ENCODE data around the gene PTCH2. TPM values are rescaled to one million over a fixed set of nuclear protein-coding genes. Genes with fewer than 3 reads are reported as not detected.
A peak's percentile ranks its signal among the peaks of the same experiment; 100 is the strongest.

The PTCH2 gene
- total and polyA plus RNA-seq, 2 of the 13 experiments (the other 11 are each of a cell fraction or from before 2014, with no cell fraction given): 0.60 to 1.5 TPM

DNA sequence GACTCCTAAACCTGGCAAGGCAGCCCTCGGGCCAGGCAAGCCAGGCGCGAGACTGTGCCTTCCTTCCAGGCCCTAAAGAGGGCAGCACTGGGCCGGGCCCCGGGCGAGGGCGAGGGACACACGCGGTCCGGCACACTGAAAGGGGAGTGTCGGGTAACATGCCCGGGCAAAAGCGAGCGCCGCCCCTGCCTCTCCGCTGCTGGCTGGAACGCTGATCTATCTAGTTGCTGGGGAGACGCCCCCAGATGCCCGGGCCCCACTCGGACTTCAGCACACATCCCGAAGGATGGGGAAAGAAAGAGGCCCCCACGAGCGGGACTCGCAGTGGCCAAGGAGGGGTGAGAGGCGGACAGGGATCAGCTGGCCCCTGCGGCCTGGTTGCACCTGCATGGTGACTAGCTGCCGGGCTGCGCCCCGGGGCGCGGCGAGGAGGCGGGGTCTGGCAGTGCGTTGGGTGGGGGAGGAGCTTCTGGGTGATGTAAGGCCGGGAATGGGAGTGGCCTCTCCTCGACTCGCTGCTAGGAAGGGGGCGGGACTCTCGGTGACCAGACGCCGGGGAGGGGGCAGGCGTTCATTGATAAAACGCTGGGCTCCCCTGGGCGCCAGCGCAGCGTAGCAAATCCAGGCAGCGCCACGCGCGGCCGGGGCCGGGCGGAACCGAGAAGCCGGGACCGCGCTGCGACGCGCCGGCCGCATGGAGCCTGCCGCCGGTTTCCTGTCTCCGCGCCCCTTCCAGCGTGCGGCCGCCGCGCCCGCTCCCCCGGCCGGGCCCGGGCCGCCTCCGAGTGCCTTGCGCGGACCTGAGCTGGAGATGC lies 43.1 kb downstream of the PTCH2 start, which contains the start of gene PLK3 (continued):
- no peak for TF ChIP-seq PLRG1 (conservative IDR thresholded peaks at IDR 0.05)
- TF ChIP-seq ZSCAN25 (CRISPR knock-in tag; IDR thresholded peaks at IDR 0.05): peak; percentile 64; the same call in 1 of the 2 replicates
- TF ChIP-seq HMG20B (CRISPR knock-in tag; conservative IDR thresholded peaks at IDR 0.05): peak; percentile 69
- peak; percentile 46 for TF ChIP-seq ELF3 (CRISPR knock-in tag; IDR thresholded peaks at IDR 0.05)
- TF ChIP-seq NRL (CRISPR knock-in tag; IDR thresholded peaks at IDR 0.05; ENCODE audit: borderline replicate concordance): peak; percentile 87
- no peak for TF ChIP-seq THYN1 (CRISPR knock-in tag; IDR thresholded peaks at IDR 0.05; ENCODE audit: borderline replicate concordance, low read depth)
- TF ChIP-seq ZNF282 (IDR thresholded peaks at IDR 0.05; ENCODE audit: partially characterized antibody): no peak
- TF ChIP-seq ZNF337 (CRISPR knock-in tag; IDR thresholded peaks at IDR 0.05; ENCODE audit: borderline replicate concordance, low read depth): no peak
- no peak for TF ChIP-seq TBL1XR1 (IDR thresholded peaks at IDR 0.05; ENCODE audit: borderline replicate concordance, low read length, partially characterized antibody)
- TF ChIP-seq ARNTL (CRISPR knock-in tag; IDR thresholded peaks at IDR 0.05): peak; percentile 79
- peak; percentile 66; the same call in 1 of the 2 replicates for TF ChIP-seq ZNF136 (CRISPR knock-in tag; IDR thresholded peaks at IDR 0.05; ENCODE audit: low read depth)
- peak; percentile 77 for TF ChIP-seq AGO1 (IDR thresholded peaks at IDR 0.05; ENCODE audit: low read depth, low read length, poor library complexity, severe bottlenecking)
- TF ChIP-seq ZNF30 (CRISPR knock-in tag; IDR thresholded peaks at IDR 0.05): no peak
- TF ChIP-seq, protein P1, sequence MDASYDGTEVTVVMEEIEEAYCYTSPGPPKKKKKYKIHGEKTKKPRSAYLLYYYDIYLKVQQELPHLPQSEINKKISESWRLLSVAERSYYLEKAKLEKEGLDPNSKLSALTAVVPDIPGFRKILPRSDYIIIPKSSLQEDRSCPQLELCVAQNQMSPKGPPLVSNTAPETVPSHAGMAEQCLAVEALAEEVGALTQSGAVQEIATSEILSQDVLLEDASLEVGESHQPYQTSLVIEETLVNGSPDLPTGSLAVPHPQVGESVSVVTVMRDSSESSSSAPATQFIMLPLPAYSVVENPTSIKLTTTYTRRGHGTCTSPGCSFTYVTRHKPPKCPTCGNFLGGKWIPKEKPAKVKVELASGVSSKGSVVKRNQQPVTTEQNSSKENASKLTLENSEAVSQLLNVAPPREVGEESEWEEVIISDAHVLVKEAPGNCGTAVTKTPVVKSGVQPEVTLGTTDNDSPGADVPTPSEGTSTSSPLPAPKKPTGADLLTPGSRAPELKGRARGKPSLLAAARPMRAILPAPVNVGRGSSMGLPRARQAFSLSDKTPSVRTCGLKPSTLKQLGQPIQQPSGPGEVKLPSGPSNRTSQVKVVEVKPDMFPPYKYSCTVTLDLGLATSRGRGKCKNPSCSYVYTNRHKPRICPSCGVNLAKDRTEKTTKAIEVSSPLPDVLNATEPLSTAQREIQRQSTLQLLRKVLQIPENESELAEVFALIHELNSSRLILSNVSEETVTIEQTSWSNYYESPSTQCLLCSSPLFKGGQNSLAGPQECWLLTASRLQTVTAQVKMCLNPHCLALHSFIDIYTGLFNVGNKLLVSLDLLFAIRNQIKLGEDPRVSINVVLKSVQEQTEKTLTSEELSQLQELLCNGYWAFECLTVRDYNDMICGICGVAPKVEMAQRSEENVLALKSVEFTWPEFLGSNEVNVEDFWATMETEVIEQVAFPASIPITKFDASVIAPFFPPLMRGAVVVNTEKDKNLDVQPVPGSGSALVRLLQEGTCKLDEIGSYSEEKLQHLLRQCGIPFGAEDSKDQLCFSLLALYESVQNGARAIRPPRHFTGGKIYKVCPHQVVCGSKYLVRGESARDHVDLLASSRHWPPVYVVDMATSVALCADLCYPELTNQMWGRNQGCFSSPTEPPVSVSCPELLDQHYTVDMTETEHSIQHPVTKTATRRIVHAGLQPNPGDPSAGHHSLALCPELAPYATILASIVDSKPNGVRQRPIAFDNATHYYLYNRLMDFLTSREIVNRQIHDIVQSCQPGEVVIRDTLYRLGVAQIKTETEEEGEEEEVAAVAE (CRISPR knock-in tag; IDR thresholded peaks at IDR 0.05; ENCODE audit: borderline replicate concordance): peak; percentile 57; the same call in 1 of the 2 replicates
- peak; percentile 66; the same call in 1 of the 2 replicates for TF ChIP-seq KDM5B (CRISPR knock-in tag; IDR thresholded peaks at IDR 0.05; ENCODE audit: borderline replicate concordance)
- 0 out of 2 replicates have a peak, but pooled peaks have one; percentile 63 for TF ChIP-seq GTF2F1 (IDR thresholded peaks at IDR 0.05; ENCODE audit: low read length)
- peak; percentile 81; the same call in 1 of the 2 replicates for TF ChIP-seq TARDBP (CRISPR knock-in tag; IDR thresholded peaks at IDR 0.05)
- TF ChIP-seq, protein P2, sequence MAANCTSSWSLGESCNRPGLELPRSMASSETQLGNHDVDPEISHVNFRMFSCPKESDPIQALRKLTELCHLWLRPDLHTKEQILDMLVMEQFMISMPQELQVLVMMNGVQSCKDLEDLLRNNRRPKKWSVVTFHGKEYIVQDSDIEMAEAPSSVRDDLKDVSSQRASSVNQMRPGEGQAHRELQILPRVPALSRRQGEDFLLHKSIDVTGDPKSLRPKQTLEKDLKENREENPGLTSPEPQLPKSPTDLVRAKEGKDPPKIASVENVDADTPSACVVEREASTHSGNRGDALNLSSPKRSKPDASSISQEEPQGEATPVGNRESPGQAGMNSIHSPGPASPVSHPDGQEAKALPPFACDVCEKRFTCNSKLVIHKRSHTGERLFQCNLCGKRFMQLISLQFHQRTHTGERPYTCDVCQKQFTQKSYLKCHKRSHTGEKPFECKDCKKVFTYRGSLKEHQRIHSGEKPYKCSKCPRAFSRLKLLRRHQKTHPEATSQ (CRISPR knock-in tag; IDR thresholded peaks at IDR 0.05; ENCODE audit: borderline replicate concordance): no peak
- peak; percentile 55 for TF ChIP-seq CEBPG (CRISPR knock-in tag; IDR thresholded peaks at IDR 0.05)
- no peak for TF ChIP-seq NKX3-1 (CRISPR knock-in tag; IDR thresholded peaks at IDR 0.05)
- TF ChIP-seq ZNF24 (IDR thresholded peaks at IDR 0.05): peak; percentile 77
- TF ChIP-seq PITX1 (CRISPR knock-in tag; IDR thresholded peaks at IDR 0.05): peak; percentile 48; the same call in 1 of the 2 replicates
- TF ChIP-seq GFI1 (CRISPR knock-in tag; IDR thresholded peaks at IDR 0.05; ENCODE audit: borderline replicate concordance): peak; percentile 64; the same call in 1 of the 2 replicates
- TF ChIP-seq ZNF644 (CRISPR knock-in tag; IDR thresholded peaks at IDR 0.05; ENCODE audit: low read depth): 0 out of 2 replicates have a peak, but pooled peaks have one; percentile 7

Measured in HepG2 (cell line).